GM21390 (cell line): Measurements from ENCODE around the gene C19orf81.
A peak's percentile ranks its signal among the peaks of the same experiment; 100 is the strongest.

Source experiments
- ATAC-seq: cut with Tn5 transposase; IDR thresholded peaks from one replicate; pipeline ENCODE4 v1.9.1; 2021; ENCODE audit not compliant: unreplicated experiment

The C19orf81 gene

DNA sequence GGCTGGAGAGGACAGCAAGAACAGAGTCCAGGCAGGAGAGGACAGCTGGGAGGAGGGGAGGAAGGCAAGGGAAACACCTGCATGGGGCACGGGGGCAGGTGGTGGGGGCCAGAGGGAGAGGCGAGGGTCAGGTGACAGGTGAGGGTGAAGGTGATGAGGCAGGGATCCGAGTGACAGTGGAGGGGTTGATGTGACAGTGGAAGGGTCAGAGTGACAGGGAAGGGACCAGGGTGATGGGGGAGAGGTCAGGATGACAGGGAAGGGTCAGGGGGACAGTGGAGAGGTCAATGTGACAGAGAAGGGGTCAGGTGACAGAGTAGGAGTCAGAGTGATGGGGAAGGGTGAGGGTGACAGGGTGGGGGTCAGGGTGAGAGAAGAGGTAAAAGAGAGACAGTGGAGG, 29.1 kb downstream of the C19orf81 start:
- ATAC-seq, result no peak

DNA sequence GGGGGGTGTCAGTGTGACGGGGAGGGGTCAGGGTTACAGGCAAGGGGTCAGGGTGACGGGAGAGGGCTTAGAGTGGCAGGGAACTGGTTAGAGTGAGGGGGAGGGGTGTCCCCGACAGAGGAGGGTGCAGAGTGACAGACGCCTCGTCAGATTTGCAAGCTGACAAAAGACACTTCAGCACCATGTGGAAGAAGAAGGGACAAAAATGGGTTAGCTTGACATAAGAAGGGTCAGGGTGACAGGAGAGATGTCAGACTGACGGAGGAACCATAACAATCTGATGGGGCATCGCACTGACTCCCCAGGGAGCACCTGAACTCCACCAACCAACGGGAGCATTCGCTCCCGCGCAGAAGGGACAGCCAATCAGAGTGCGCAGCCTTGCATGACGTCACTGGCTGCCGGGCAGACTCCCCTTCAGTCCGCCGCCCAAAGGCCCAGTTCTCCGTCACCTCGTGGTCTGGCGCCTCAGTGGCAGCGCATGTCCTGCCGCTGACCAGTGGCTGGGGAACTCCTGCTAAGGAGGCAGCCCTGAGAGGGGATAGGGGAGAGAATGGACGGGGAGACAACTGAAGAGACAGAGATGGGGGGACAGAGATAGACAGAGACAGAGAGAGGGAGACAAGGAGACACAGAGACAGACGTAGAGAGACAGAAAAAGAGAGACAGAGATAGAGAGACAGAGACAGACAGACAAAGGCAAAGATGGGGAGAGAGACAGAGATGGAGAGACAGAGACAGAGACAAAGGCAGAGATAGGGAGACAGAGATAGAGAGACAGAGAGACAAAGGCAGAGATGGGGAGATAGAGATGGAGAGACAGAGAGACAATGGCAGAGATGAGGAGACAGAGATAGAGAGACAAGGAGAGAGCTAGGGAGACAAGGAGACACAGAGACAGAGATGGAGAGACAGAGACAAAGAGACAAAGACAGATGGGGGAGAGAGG, 30.2 kb downstream of the C19orf81 start:
- ATAC-seq, result peak; percentile 67

DNA sequence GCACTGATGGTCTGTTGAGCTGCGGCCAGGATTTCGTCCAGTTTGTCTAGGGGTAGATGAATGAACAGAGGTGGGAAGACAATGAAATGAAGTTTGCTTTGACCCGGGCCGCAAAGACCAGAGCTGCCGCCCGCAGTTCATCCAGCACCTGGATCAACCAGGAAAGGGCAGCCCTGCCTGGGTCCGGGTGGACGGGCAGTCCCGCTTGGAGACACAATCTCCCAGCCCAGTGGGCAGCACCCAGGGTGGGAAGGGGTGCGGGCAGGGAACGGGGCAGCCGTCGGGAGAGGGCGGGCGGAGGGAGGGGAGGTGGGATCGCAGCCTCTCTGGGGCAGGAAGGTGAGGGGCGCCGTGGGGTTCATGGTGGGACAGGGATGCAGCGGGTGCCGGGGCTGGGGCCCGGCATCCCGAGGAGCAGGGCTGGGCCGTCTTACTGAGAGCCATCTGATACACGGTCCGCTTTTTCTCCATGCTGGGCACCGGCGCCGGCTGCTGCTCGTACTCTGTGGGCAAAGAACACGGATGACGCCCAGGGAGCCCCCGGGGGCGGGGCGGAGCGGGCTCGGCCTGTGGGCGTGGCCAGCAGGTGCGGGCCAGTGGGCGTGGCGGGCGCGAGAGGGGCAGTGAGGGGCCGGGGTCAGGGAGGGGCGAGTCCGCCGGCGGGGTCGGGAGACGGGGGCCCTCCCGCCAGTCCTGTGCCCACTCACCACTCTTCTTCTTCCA, 37.2 kb downstream of the C19orf81 start:
- no peak for ATAC-seq

- no peak for ATAC-seq
Observed at GRCh38 chr19:50688766-50689165, 39.5 kb downstream of the C19orf81 start.

GRCh38 chr19:50690439-50690838, 41.2 kb downstream of the C19orf81 start:
- no peak for ATAC-seq

DNA sequence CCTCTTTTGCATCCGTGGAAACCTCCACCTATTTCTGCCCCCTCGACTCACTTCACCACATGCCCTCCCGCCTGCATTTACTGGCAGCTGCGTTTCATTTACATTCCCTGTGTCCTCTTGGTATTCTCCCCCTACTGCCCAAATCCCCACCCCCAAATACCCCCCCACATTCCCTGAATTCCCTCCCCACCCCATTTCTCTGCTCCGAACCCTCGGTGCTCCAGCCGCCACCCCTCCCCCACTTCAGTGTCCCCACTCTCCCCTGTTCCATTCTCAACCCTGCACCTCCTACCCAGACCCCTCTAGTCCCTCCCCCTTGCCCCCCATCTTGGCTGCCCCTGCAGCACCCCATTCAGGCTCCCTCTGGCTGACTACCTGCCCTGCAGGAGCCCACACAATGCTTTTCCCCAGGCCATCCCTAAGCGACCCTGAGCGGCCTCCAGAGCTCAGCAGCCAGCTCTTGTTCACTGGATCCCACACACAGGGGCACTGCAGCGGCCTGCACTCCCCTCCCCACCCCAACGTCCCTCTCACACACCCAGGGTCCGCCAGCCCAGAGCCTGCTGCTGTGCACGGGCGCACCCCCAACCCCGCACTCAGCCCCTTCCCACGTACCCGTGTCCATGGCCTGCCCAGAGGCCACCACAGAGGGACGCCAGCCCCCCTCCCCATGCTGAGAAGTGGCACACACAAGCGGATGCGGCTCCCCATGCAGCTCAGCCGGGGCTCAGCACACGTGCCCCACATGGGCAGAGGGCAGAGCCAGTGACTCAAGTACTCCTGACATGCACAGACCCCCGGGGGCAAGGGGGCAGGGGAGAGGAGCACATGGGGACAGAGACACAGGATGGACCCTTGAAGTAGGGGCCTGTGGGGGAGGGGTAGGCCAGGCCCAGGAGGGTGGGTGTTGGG, 44.1 kb downstream of the C19orf81 start:
- no peak for ATAC-seq

GRCh38 chr19:50694815-50695145, 45.5 kb downstream of the C19orf81 start:
- no peak for ATAC-seq

GRCh38 chr19:50695251-50696093, 46.2 kb downstream of the C19orf81 start:
- ATAC-seq, result no peak

- ATAC-seq, result no peak
Observed at GRCh38 chr19:50696094-50696483, 46.8 kb downstream of the C19orf81 start.

GRCh38 chr19:50697414-50698124, 48.3 kb downstream of the C19orf81 start:
- no peak for ATAC-seq

- ATAC-seq, result no peak
Observed at GRCh38 chr19:50701367-50701985, 52.2 kb downstream of the C19orf81 start.

- ATAC-seq, result no peak
Observed at GRCh38 chr19:50702158-50702870, 53.1 kb downstream of the C19orf81 start.

DNA sequence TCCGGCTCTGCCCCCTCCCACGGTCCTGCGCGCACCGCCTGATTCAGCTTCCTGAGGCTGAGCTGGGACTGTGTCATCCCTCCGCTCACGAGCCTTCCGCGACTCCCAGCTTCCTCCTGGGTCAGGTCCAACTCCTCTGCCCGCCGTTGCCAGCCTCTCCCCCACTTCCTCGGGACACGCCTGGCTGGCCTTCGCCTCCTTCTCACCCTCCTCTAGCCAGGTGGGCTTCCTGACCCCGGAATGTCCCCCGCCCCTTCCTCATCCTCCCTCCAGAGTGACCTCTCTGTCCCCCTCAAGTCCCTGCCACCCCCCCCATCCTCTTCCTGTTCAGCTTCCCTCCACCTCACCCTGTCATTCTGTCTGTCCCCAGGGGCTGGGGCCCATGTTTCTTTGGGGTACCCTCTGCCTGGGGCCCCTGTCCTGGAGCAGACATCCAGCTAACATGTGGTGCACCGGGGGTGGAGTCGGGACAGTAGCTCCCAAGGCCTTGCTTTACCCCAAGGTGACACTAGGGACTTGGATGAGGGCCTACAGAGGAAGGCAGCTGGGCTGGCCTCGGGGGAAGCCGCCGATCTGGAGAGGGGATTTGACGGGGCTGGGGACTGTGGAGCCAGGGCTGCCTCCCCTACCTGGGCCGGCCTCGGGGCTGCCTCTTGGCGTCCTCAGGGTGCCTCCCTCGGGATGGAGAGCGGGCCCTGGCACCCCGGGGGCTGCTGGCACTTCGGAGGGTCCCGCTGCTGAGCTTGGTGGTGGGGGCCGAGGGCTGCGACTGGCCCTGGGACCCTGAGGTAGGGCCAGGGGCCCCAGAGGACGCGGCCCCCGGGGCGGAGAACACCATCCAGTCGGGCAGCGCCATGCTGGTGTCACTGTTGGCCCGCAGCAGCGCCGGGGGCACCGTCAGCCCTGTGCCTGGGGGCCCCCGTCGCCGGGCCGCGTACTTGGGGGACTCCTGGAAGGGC, 53.9 kb downstream of the C19orf81 start:
- no peak for ATAC-seq

GRCh38 chr19:50703915-50704796, 54.9 kb downstream of the C19orf81 start:
- no peak for ATAC-seq

DNA sequence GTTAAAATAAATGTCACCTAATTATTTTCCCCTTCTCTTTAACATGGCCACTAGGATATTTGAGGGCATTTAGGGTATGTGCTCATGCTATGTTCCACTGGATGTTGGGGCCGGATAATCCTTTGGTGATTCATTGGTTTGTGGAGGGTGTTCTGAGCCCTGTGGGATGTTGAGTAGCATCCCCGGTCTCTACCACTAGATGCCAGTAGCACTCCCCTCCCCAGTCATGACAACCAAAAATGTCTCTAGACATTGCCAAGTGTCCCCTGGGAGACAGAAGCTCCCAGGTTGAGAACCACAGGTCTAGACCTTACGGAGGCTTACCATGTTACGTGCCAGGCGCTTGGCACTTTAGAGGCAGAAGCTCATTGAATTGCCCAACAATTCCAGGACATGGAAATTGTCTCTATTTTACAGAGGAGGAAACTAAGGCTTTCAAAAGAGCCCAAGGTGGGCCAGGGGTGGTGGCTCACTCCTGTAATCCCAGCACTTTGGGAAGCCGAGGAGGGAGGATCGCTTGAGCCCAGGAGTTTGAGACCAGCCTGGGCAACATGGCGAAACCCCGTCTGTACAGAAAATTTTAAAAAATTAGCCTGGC, 56.3 kb downstream of the C19orf81 start:
- ATAC-seq, result no peak

GRCh38 chr19:50706387-50706786, 57.1 kb downstream of the C19orf81 start:
- no peak for ATAC-seq
